NOMO-1 treated with DMSO at 0.1 percent for 48 hours (cell line): ENCODE measurements around the gene STK39.

Source experiments
- DNase-seq: peaks from one replicate; lab custom pipeline; 2025; ENCODE audit not compliant: unreplicated experiment; lab: John Stamatoyannopoulos, UW

The STK39 gene

DNA sequence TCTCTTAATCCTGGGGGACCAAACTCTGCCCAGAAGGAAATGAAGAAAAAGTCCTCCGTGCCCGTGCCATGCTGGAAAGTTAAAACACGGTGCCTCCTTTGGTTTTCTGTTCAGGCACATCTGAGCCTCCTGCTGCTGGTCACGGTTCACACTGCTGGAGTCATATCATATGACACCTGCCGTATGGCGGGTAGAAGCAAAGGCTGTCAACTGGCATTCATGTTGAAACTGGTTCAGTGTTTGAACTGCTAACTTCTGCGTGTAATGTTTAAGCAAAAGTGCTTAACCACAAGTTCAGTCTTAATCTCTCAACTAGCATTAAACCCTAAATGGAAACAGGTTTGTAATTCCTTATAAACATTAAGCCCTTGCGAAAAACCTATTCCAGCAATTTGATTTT lies 3.1 kb downstream of the STK39 start:
- DNase-seq, result no peak

DNA sequence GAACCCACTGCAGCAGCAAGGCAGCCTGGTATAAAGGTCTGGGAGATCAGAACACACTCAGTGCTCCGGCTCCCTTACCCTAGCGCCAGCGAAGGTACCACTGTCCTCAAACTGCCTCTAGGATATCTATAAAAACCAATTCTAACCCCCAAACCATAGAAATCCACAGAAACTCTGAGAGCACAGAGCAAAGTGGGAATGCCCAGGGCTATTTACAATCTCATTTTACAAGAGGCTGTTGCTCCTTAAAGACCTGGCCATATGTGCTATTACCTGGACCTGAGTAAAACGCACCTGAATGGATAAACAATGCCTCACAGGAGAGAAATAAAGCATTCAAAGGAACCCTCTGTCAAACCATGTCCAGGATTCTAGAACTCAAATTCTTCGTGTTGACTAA lies 4.3 kb downstream of the STK39 start:
- DNase-seq, result no peak

DNA sequence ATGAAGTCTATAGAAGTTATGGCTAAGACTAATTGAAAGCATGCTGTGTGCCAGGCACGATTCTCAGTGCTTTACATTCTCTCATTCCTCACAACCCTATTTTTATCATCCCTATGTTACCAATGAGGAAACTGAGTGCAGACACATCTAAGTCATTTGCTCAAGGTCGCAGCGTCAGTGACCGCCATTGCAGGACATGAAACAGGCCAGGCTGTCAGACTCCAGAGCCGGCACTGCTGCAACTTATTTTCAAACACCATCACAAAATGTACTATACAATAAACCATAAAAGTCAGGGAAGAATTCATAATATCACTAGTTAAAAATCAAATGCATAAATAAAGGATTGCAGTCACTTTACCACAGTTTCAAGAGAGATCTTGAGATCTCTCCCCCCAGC lies 5.6 kb downstream of the STK39 start:
- DNase-seq, result no peak

- DNase-seq, result no peak
Measured at GRCh38 chr2:168241208-168241607, 6.2 kb downstream of the STK39 start.

GRCh38 chr2:168239281-168239680 lies 8.1 kb downstream of the STK39 start:
- no peak for DNase-seq

DNA sequence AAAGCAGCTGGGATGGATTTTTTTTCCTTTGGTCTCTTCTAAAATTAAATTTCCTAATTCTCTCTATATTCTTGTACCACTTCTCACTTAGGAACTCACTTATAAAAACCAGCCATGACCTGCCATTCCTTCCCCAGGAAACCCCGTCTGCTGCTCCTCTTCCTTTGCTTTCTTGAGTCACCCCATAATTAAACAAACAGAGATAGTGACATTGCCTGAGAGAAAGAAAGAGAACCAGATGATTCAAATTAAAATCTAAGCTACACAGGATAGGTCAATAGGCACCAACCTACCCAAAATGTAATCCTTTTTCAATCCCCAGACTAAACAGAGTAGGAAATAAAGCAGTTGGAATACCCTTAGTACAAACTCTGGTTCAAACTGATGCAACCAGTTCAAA lies 9.7 kb downstream of the STK39 start:
- no peak for DNase-seq

GRCh38 chr2:168234407-168235085 lies 12.8 kb downstream of the STK39 start:
- no peak for DNase-seq

GRCh38 chr2:168233726-168234406 lies 13.5 kb downstream of the STK39 start:
- no peak for DNase-seq

- DNase-seq, result no peak
Measured at GRCh38 chr2:168233166-168233565, 14.2 kb downstream of the STK39 start.

GRCh38 chr2:168231609-168232241 lies 15.7 kb downstream of the STK39 start:
- no peak for DNase-seq

DNA sequence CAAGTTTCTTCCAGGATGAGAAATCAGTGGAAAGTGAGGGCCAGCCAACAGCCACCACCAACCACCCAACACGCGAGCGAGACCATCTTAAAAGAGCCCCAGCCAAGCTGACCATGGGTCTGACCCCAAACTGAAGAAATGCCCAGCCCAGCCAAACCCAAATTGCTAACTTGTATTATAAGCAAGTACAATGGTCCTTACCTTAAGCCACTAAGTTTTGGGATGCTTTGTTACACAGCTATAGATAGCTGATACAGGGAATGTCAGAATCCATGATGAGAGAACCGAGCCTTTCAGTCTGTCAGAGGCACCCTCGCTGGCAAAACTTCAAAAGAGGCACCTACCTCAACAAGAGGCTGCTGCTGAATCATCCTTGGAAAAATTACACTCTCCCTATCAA lies 17.0 kb downstream of the STK39 start:
- no peak for DNase-seq

DNA sequence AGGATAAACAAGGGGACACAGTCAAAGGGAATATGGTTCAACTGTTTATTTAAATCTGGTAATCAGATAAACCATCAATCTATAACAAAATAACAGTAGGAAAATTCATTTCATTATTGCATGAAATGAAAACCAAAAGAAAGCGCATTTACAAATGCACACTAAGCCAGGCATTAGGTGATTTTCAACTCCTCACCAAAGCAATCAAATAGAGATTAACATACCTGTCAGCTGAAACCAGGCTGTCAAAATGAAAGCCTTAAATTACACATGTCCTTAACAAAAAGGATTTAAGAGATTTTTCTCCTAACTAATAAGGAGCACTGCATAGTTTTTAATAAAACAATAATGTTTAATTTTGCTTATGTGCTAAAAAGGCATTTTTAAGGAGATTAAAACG lies 23.0 kb downstream of the STK39 start:
- DNase-seq, result no peak

DNA sequence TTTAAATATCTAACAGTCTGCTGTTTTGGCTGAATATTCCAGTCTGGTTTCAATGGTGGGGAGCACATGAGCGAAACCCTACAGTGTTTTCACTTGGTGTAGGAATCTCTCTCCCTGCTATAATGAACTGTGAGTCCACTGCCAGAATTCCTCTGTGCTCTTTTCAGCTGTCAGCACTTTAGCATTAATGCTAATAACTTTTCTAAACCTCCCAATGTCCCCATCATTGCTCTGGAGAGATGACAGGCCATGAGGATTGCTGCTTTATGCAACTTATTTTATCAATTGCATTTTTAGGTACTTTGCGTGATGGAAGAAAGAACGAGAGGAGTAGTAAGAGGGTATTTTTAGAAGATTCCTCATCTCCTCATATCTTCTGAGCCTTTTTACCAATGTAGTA lies 25.3 kb downstream of the STK39 start:
- no peak for DNase-seq

- DNase-seq, result no peak
Measured at GRCh38 chr2:168220965-168221819, 26.2 kb downstream of the STK39 start.

DNA sequence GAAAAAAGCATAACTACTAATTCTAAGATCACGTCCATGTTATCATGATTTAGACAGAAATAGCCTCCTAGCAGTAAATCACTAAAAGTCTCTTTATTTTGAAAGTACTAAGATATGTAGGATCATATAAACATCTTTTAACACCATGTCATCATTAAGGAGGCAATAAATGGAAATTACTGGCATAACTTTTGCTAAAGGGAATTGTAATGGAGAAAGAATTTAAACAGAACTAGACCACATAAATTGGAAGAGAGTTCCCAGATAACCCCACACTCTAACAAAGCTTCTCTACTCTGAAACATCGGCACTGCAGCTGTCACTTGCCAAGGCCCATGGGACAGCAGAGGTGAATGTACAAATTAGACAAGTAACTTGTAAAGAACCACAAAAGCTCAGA lies 29.5 kb downstream of the STK39 start:
- DNase-seq, result no peak

- no peak for DNase-seq
Measured at GRCh38 chr2:168216351-168217005, 30.9 kb downstream of the STK39 start.

DNA sequence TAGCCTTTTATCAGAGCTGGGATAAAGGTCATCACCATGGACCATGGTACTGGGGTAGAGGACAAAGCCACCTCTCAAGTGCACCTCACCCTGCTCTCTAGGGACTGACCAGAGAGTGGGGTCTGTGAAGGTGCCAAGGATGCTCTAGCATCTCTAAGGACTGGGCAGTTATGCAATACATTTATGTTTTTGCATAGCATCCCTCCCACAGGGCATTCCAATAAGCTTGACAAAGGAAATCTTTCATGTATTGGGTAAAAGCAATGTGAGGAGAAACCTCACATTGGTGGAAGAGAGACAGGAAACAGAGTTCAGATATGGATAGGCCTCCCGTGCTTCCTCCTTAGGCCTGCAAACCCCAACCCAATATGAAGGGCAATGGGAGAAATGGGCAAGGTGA lies 31.6 kb downstream of the STK39 start:
- no peak for DNase-seq

DNA sequence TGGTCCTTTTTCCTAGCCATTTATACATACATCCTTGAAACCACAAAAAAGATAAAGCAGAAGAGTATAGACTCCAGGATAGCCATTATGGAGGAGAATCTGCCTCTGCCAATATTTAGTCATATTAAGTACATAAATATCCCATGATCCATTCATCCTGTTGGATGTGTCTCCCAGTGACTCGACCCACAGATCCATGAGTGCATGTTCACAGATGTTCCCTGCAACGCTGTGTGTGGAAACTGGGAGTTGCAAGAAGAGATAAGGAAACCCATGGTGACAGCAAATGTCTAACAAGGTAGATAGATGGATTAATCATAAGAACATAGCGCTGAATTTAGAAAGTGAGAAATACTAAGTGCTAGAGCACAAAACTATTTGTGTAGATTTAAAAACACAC lies 34.5 kb downstream of the STK39 start:
- DNase-seq, result peak; percentile 19

DNA sequence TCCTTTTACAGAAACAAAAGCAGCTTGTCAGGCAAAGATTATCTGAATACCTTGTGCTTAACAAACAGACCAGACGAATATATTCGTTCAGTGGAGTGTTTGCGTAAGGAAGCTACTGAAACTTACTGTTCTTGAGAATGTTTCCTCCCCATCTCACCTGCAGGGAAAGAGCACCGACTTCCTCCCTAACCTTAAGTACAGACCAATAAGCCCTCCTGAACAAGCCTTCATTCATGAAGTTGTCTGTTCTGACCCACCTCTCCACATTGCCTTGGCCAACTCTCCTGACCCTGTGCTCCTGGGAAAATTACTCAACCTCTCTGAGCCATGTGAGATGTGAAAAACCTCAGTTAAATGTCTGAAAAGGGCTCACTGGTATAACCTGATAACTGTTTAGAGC lies 35.2 kb downstream of the STK39 start:
- DNase-seq, result no peak

DNA sequence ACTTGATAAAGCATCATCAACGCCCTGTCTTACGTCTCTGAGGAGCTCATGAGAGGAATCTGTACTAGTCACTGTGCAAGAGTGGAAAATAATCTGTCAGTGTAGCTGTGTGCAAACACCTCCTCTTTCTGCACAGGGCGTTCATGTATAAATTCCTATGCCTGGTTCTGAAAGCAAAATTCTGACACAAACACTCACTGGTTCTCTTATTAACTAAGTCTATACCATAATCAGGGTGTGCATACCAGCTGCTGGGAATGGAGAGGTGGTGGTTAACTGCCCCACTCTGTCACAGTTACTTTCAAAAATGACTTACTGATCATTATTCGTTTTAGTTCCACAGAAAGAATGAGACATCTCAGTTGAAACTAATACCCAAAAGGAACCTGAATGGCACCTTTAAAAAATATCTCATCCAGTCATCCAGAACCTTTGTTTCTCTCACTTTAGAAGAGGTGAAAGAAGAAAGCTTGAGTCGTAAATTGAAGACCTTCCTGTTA lies 35.7 kb downstream of the STK39 start:
- no peak for DNase-seq
